HEK293 (cell line): ENCODE data around the gene ZNF654.

ENCODE experiments used
- OSR2 ChIP-seq: fragments of 450-650 bp; formaldehyde crosslinking; IDR thresholded peaks from 2 replicates; pipeline ENCODE4 v1.5.1; 2016; ENCODE audit warnings: missing biosample characterization, missing genetic modification characterization
- PRDM10 ChIP-seq: fragments of 450-650 bp; formaldehyde crosslinking; IDR thresholded peaks from 2 replicates; pipeline ENCODE4 v1.5.1; 2016; ENCODE audit warnings: missing biosample characterization, missing genetic modification characterization
- TCF7L2 ChIP-seq: IDR thresholded peaks from 2 replicates; pipeline ENCODE4 v1.6.1; 2011; ENCODE audit warnings: low read depth, mild to moderate bottlenecking, inconsistent platforms, low read length, moderate library complexity, borderline replicate concordance
- ZBTB26 ChIP-seq: fragments of 450-650 bp; formaldehyde crosslinking; optimal IDR thresholded peaks from 2 replicates; pipeline ENCODE3; 2016; ENCODE audit warnings: missing biosample characterization, mild to moderate bottlenecking, missing genetic modification characterization
- ZBTB8A ChIP-seq: fragments of 450-650 bp; formaldehyde crosslinking; IDR thresholded peaks from 2 replicates; pipeline ENCODE4 v1.5.1; 2016; ENCODE audit warnings: missing biosample characterization, missing genetic modification characterization
- ZNF121 ChIP-seq: fragments of 450-650 bp; formaldehyde crosslinking; IDR thresholded peaks from 2 replicates; pipeline ENCODE4 v1.5.1; 2016; ENCODE audit warnings: missing biosample characterization, missing genetic modification characterization
- ZNF140 ChIP-seq: fragments of 450-650 bp; formaldehyde crosslinking; IDR thresholded peaks from 2 replicates; pipeline ENCODE4 v1.5.1; 2016; ENCODE audit warnings: missing biosample characterization, missing genetic modification characterization
- ZNF146 ChIP-seq: fragments of 450-650 bp; formaldehyde crosslinking; IDR thresholded peaks from 2 replicates; pipeline ENCODE4 v1.5.1; 2016; ENCODE audit warnings: missing biosample characterization, missing genetic modification characterization
- ZNF148 ChIP-seq: fragments of 450-650 bp; formaldehyde crosslinking; IDR thresholded peaks from 2 replicates; pipeline ENCODE4 v1.5.0; 2017; ENCODE audit warnings: missing biosample characterization, missing genetic modification characterization, borderline replicate concordance
- ZNF155 ChIP-seq: fragments of 450-650 bp; formaldehyde crosslinking; IDR thresholded peaks from 2 replicates; pipeline ENCODE4 v1.5.1; 2016; ENCODE audit warnings: missing biosample characterization, missing genetic modification characterization
- ZNF169 ChIP-seq: fragments of 450-650 bp; formaldehyde crosslinking; IDR thresholded peaks from 2 replicates; pipeline ENCODE4 v1.5.1; 2016; ENCODE audit warnings: missing biosample characterization, missing genetic modification characterization
- ZNF18 ChIP-seq: fragments of 450-650 bp; formaldehyde crosslinking; IDR thresholded peaks from 2 replicates; pipeline ENCODE4 v1.5.1; 2016; ENCODE audit warnings: missing biosample characterization, missing genetic modification characterization
- ZNF211 ChIP-seq: fragments of 450-650 bp; formaldehyde crosslinking; IDR thresholded peaks from 2 replicates; pipeline ENCODE4 v1.5.1; 2016; ENCODE audit warnings: low read depth, missing biosample characterization, missing genetic modification characterization
- ZNF221 ChIP-seq: fragments of 450-650 bp; formaldehyde crosslinking; IDR thresholded peaks from 2 replicates; pipeline ENCODE4 v1.5.1; 2017; ENCODE audit warnings: missing biosample characterization, missing genetic modification characterization, borderline replicate concordance
- ZNF404 ChIP-seq: fragments of 450-650 bp; formaldehyde crosslinking; IDR thresholded peaks from 2 replicates; pipeline ENCODE4 v1.5.1; 2017; ENCODE audit warnings: missing biosample characterization, missing genetic modification characterization
- ZNF416 ChIP-seq: fragments of 450-650 bp; formaldehyde crosslinking; IDR thresholded peaks from 2 replicates; pipeline ENCODE4 v1.5.1; 2016; ENCODE audit warnings: missing biosample characterization, missing genetic modification characterization
- ZNF449 ChIP-seq: fragments of 450-650 bp; formaldehyde crosslinking; IDR thresholded peaks from 2 replicates; pipeline ENCODE4 v1.5.1; 2017; ENCODE audit warnings: missing biosample characterization, mild to moderate bottlenecking, missing genetic modification characterization, moderate library complexity
- ZNF510 ChIP-seq: fragments of 450-650 bp; formaldehyde crosslinking; IDR thresholded peaks from 2 replicates; pipeline ENCODE4 v1.5.1; 2018; ENCODE audit warnings: mild to moderate bottlenecking, missing genetic modification characterization, missing biosample characterization; ENCODE audit not compliant: insufficient replicate concordance
- ZNF514 ChIP-seq: fragments of 450-650 bp; formaldehyde crosslinking; IDR thresholded peaks from 2 replicates; pipeline ENCODE4 v1.5.1; 2016; ENCODE audit warnings: missing biosample characterization, missing genetic modification characterization
- ZNF558 ChIP-seq: fragments of 450-650 bp; formaldehyde crosslinking; IDR thresholded peaks from 2 replicates; pipeline ENCODE4 v1.5.1; 2016; ENCODE audit warnings: missing biosample characterization, missing genetic modification characterization
- ZNF560 ChIP-seq: fragments of 450-650 bp; formaldehyde crosslinking; IDR thresholded peaks from 2 replicates; pipeline ENCODE4 v1.5.1; 2017; ENCODE audit warnings: missing biosample characterization, missing genetic modification characterization, borderline replicate concordance
- ZNF561 ChIP-seq: fragments of 450-650 bp; IDR thresholded peaks from 2 replicates; pipeline ENCODE4 v1.5.1; 2018; ENCODE audit warnings: missing biosample characterization, missing genetic modification characterization, borderline replicate concordance
- ZNF626 ChIP-seq: fragments of 450-650 bp; sonication (Bioruptor Pico); formaldehyde crosslinking; IDR thresholded peaks from 2 replicates; pipeline ENCODE4 v1.5.1; 2018; ENCODE audit warnings: missing biosample characterization, missing genetic modification characterization, inconsistent platforms
- ZNF629 ChIP-seq: fragments of 450-650 bp; formaldehyde crosslinking; IDR thresholded peaks from 2 replicates; pipeline ENCODE4 v1.5.1; 2017; ENCODE audit warnings: missing biosample characterization, missing genetic modification characterization
- ZNF654 ChIP-seq: fragments of 450-650 bp; formaldehyde crosslinking; IDR thresholded peaks from 2 replicates; pipeline ENCODE4 v1.5.1; 2016; ENCODE audit warnings: low read depth, missing biosample characterization, missing genetic modification characterization
- ZNF677 ChIP-seq: fragments of 450-650 bp; IDR thresholded peaks from 2 replicates; pipeline ENCODE4 v1.5.0; 2018; ENCODE audit warnings: missing biosample characterization, mild to moderate bottlenecking, missing genetic modification characterization, moderate library complexity
- ZNF707 ChIP-seq: fragments of 450-650 bp; formaldehyde crosslinking; IDR thresholded peaks from 2 replicates; pipeline ENCODE4 v1.5.1; 2016; ENCODE audit warnings: missing biosample characterization, missing genetic modification characterization
- ZNF768 ChIP-seq: fragments of 450-650 bp; formaldehyde crosslinking; IDR thresholded peaks from 2 replicates; pipeline ENCODE4 v1.5.1; 2018; ENCODE audit warnings: missing biosample characterization, mild to moderate bottlenecking, missing genetic modification characterization
- ZNF777 ChIP-seq: fragments of 450-650 bp; formaldehyde crosslinking; IDR thresholded peaks from 2 replicates; pipeline ENCODE4 v1.5.1; 2017; ENCODE audit warnings: missing biosample characterization, missing genetic modification characterization, borderline replicate concordance

The ZNF654 gene

GRCh38 chr3:88059380-88060170 is 520 bp downstream of the ZNF654 start (continued):
- TF ChIP-seq ZBTB26 (no peak), ZNF654 (no peak), ZNF629 (tag by site-specific recombination) (no peak), ZNF514 (no peak), PRDM10 (no peak), ZNF561 (no peak), ZNF677 (no peak), ZNF146 (tag by site-specific recombination) (no peak), ZNF510 (tag by site-specific recombination) (no peak), ZNF560 (tag by site-specific recombination) (0 out of 2 replicates have a peak, but pooled peaks have one; percentile 12), ZNF626 (no peak), ZNF768 (tag by site-specific recombination) (no peak), ZNF707 (tag by site-specific recombination) (no peak), ZNF404 (tag by site-specific recombination) (no peak), ZNF18 (tag by site-specific recombination) (no peak), ZNF777 (tag by site-specific recombination) (no peak), ZNF169 (tag by site-specific recombination) (no peak), ZNF121 (no peak), ZNF221 (tag by site-specific recombination) (no peak), TCF7L2 (no peak), ZNF211 (no peak), ZNF155 (tag by site-specific recombination) (no peak), ZNF148 (no peak), ZBTB8A (tag by site-specific recombination) (no peak), OSR2 (tag by site-specific recombination) (no peak), ZNF558 (tag by site-specific recombination) (no peak), ZNF416 (tag by site-specific recombination) (no peak), ZNF449 (no peak), ZNF140 (no peak)
